Activated CD8-positive, alpha-beta memory T cell treated with anti-CD3 and anti-CD28 coated beads, Interleukin-2, amount 10 ng/mL, durations not matched to agents 7 days and 5 days (primary cell): ENCODE measurements around the gene SEMA6A. TPM values are rescaled to one million over a fixed set of nuclear protein-coding genes. Genes with fewer than 3 reads are reported as not detected.
"Not testable (repeated sequence)": the region's sequence is repeated elsewhere in the genome, so short reads cannot be mapped to it uniquely, and the experiment has no call there.

Source experiments
- ATAC-seq: fragments of 150-1000 bp; cut with Tn5 transposase; one replicate; pipeline ENCODE4 v1.10.0; 2021; ENCODE audit warnings: moderate library complexity
- CTCF ChIA-PET: fragments of 350-600 bp; sonication (Branson Sonifier 250); formaldehyde crosslinking; loops from one replicate; lab custom pipeline; 2021; ENCODE audit warnings: antibody characterized with exemption; lab: Charles Lee
- DNase-seq: peaks from one replicate; pipeline ENCODE4 v3.0.0-alpha.2; 2020
- H3K27ac Mint-ChIP-seq: one replicate; pipeline ENCODE4 v1.8.0; 2021; ENCODE audit warnings: mild to moderate bottlenecking, mixed read lengths
- H3K27me3 Mint-ChIP-seq: one replicate; pipeline ENCODE4 v1.8.0; 2021; ENCODE audit warnings: mixed read lengths
- H3K36me3 Mint-ChIP-seq: one replicate; pipeline ENCODE4 v1.8.0; 2021; ENCODE audit warnings: mild to moderate bottlenecking, mixed read lengths
- H3K4me1 Mint-ChIP-seq: one replicate; pipeline ENCODE4 v1.8.0; 2021; ENCODE audit warnings: mixed read lengths
- H3K4me3 Mint-ChIP-seq: one replicate; pipeline ENCODE4 v1.8.0; 2021; ENCODE audit warnings: mild to moderate bottlenecking, moderate library complexity, mixed read lengths
- H3K9me3 Mint-ChIP-seq: one replicate; pipeline ENCODE4 v1.8.0; 2022; ENCODE audit warnings: low read depth, mixed read lengths
- total RNA-seq, 2 experiments: library from RNA; stranded (reverse); gene quantifications; one replicate each; pipeline ENCODE4 v1.2.3, GENCODE V29; 2021

The SEMA6A gene
- total RNA-seq, 2 experiments from 2014 or later: 0.40 TPM; not detected in 1

- ATAC-seq (no peak), DNase-seq (no peak)
- no peaks in the 10 kb centered on the region for H3K36me3 Mint-ChIP-seq
- no peaks in the 10 kb centered on the region for H3K27me3 Mint-ChIP-seq
- H3K9me3 Mint-ChIP-seq: no peaks in the 10 kb centered on the region
- no peak overlapping the region for H3K4me3 Mint-ChIP-seq
- H3K4me1 Mint-ChIP-seq: no peaks in the 10 kb centered on the region
- CTCF ChIA-PET: no interaction called here
- no peak overlapping the region for H3K27ac Mint-ChIP-seq
These were observed 21.3 kb downstream of the SEMA6A start for GRCh38 chr5:116553366-116553765.

GRCh38 chr5:116550082-116550481 is 24.5 kb downstream of the SEMA6A start:
- Mint-ChIP-seq H3K27ac (no peak overlapping the region), H3K27me3 (no peaks in the 10 kb centered on the region), H3K4me3 (no peak overlapping the region), H3K9me3 (peaks cover 6% of the 10 kb centered on the region), H3K4me1 (no peaks in the 10 kb centered on the region), H3K36me3 (no peaks in the 10 kb centered on the region)
- ATAC-seq (no peak), DNase-seq (no peak)
- CTCF ChIA-PET: no interaction called here

- ATAC-seq (no peak), DNase-seq (no peak)
- CTCF ChIA-PET: no interaction called here
- Mint-ChIP-seq H3K27ac (no peak overlapping the region), H3K4me3 (no peak overlapping the region), H3K9me3 (peaks cover 9% of the 10 kb centered on the region), H3K4me1 (no peaks in the 10 kb centered on the region), H3K36me3 (no peaks in the 10 kb centered on the region), H3K27me3 (peaks cover 3% of the 10 kb centered on the region)
These were observed 27.9 kb downstream of the SEMA6A start for GRCh38 chr5:116546743-116547124.

GRCh38 chr5:116546033-116546742 is 28.4 kb downstream of the SEMA6A start:
- Mint-ChIP-seq H3K27me3 (peaks cover 3% of the 10 kb centered on the region), H3K4me1 (no peaks in the 10 kb centered on the region), H3K27ac (no peak overlapping the region), H3K9me3 (peaks cover 9% of the 10 kb centered on the region), H3K4me3 (no peak overlapping the region), H3K36me3 (no peaks in the 10 kb centered on the region)
- DNase-seq (no peak), ATAC-seq (no peak)
- CTCF ChIA-PET: interaction anchor here (1.3 kb wide), 1 partner anchor 30 kb away, joined by 3 read pairs; no protein-coding TSS in a partner anchor

- not testable (repeated sequence) for H3K36me3 Mint-ChIP-seq, H3K27me3 Mint-ChIP-seq, H3K27ac Mint-ChIP-seq, ATAC-seq, DNase-seq, H3K4me1 Mint-ChIP-seq, H3K9me3 Mint-ChIP-seq, H3K4me3 Mint-ChIP-seq
- CTCF ChIA-PET: interaction anchor here (1.3 kb wide), 1 partner anchor 31 kb away, joined by 3 read pairs; no protein-coding TSS in a partner anchor
These were observed 29.2 kb downstream of the SEMA6A start for GRCh38 chr5:116545465-116545864.

- H3K36me3 Mint-ChIP-seq: no peaks in the 10 kb centered on the region
- H3K4me3 Mint-ChIP-seq: no peak overlapping the region
- peaks cover 3% of the 10 kb centered on the region for H3K27me3 Mint-ChIP-seq
- H3K9me3 Mint-ChIP-seq: peaks cover 9% of the 10 kb centered on the region
- DNase-seq (no peak), ATAC-seq (no peak)
- H3K27ac Mint-ChIP-seq: no peak overlapping the region
- CTCF ChIA-PET: no interaction called here
- no peaks in the 10 kb centered on the region for H3K4me1 Mint-ChIP-seq
These were observed 29.9 kb downstream of the SEMA6A start for GRCh38 chr5:116544531-116545241.

- no peak for ATAC-seq
- no peak for DNase-seq
- Mint-ChIP-seq H3K27ac (no peak overlapping the region), H3K4me3 (no peak overlapping the region), H3K9me3 (peaks cover 9% of the 10 kb centered on the region), H3K27me3 (peaks cover 3% of the 10 kb centered on the region), H3K36me3 (no peaks in the 10 kb centered on the region), H3K4me1 (no peaks in the 10 kb centered on the region)
- CTCF ChIA-PET: no interaction called here
These were observed 31.1 kb downstream of the SEMA6A start for GRCh38 chr5:116543501-116543900.

- CTCF ChIA-PET: no interaction called here
- no peaks in the 10 kb centered on the region for H3K36me3 Mint-ChIP-seq
- peaks cover 3% of the 10 kb centered on the region for H3K27me3 Mint-ChIP-seq
- DNase-seq (no peak), ATAC-seq (no peak)
- H3K27ac Mint-ChIP-seq: no peak overlapping the region
- no peak overlapping the region for H3K4me3 Mint-ChIP-seq
- H3K4me1 Mint-ChIP-seq: no peaks in the 10 kb centered on the region
- H3K9me3 Mint-ChIP-seq: peaks cover 9% of the 10 kb centered on the region
These were observed 32.0 kb downstream of the SEMA6A start for GRCh38 chr5:116542619-116543018.

- no peaks in the 10 kb centered on the region for H3K36me3 Mint-ChIP-seq
- CTCF ChIA-PET: no interaction called here
- no peaks in the 10 kb centered on the region for H3K9me3 Mint-ChIP-seq
- no peak for DNase-seq
- no peak overlapping the region for H3K27ac Mint-ChIP-seq
- ATAC-seq: no peak
- peaks cover 3% of the 10 kb centered on the region for H3K27me3 Mint-ChIP-seq
- H3K4me3 Mint-ChIP-seq: no peak overlapping the region
- H3K4me1 Mint-ChIP-seq: no peaks in the 10 kb centered on the region
These were observed 35.4 kb downstream of the SEMA6A start for GRCh38 chr5:116539222-116539621.

- Mint-ChIP-seq H3K4me1 (no peaks in the 10 kb centered on the region), H3K27ac (no peak overlapping the region), H3K4me3 (no peak overlapping the region), H3K27me3 (no peaks in the 10 kb centered on the region), H3K9me3 (no peaks in the 10 kb centered on the region), H3K36me3 (no peaks in the 10 kb centered on the region)
- ATAC-seq: no peak
- DNase-seq: no peak
- CTCF ChIA-PET: no interaction called here
These were observed 38.1 kb downstream of the SEMA6A start for GRCh38 chr5:116536316-116537083.

GRCh38 chr5:116534964-116535651 is 39.5 kb downstream of the SEMA6A start:
- ATAC-seq (no peak), DNase-seq (no peak)
- Mint-ChIP-seq H3K27ac (no peak overlapping the region), H3K9me3 (no peaks in the 10 kb centered on the region), H3K4me3 (no peak overlapping the region), H3K27me3 (no peaks in the 10 kb centered on the region), H3K4me1 (no peaks in the 10 kb centered on the region), H3K36me3 (no peaks in the 10 kb centered on the region)
- CTCF ChIA-PET: no interaction called here

- no peaks in the 10 kb centered on the region for H3K4me1 Mint-ChIP-seq
- no peak overlapping the region for H3K4me3 Mint-ChIP-seq
- no peak overlapping the region for H3K27ac Mint-ChIP-seq
- DNase-seq (no peak), ATAC-seq (no peak)
- H3K36me3 Mint-ChIP-seq: no peaks in the 10 kb centered on the region
- no peaks in the 10 kb centered on the region for H3K27me3 Mint-ChIP-seq
- no peaks in the 10 kb centered on the region for H3K9me3 Mint-ChIP-seq
- CTCF ChIA-PET: no interaction called here
These were observed 41.7 kb downstream of the SEMA6A start for GRCh38 chr5:116532762-116533525.

- no peaks in the 10 kb centered on the region for H3K9me3 Mint-ChIP-seq
- H3K36me3 Mint-ChIP-seq: no peaks in the 10 kb centered on the region
- no peaks in the 10 kb centered on the region for H3K27me3 Mint-ChIP-seq
- H3K4me1 Mint-ChIP-seq: no peaks in the 10 kb centered on the region
- H3K27ac Mint-ChIP-seq: no peak overlapping the region
- ATAC-seq: no peak
- CTCF ChIA-PET: no interaction called here
- no peak overlapping the region for H3K4me3 Mint-ChIP-seq
- no peak for DNase-seq
These were observed 43.0 kb downstream of the SEMA6A start for GRCh38 chr5:116531635-116532034.
